ENCODE measurements around the gene TBC1D1. TPM values are rescaled to one million over a fixed set of nuclear protein-coding genes. Genes with fewer than 3 reads are reported as not detected.

TBC1D1 gene
- total and polyA plus RNA-seq, 5 donors from 2014 or later = 12.3 to 48.2 (median 19.4) TPM

DNA sequence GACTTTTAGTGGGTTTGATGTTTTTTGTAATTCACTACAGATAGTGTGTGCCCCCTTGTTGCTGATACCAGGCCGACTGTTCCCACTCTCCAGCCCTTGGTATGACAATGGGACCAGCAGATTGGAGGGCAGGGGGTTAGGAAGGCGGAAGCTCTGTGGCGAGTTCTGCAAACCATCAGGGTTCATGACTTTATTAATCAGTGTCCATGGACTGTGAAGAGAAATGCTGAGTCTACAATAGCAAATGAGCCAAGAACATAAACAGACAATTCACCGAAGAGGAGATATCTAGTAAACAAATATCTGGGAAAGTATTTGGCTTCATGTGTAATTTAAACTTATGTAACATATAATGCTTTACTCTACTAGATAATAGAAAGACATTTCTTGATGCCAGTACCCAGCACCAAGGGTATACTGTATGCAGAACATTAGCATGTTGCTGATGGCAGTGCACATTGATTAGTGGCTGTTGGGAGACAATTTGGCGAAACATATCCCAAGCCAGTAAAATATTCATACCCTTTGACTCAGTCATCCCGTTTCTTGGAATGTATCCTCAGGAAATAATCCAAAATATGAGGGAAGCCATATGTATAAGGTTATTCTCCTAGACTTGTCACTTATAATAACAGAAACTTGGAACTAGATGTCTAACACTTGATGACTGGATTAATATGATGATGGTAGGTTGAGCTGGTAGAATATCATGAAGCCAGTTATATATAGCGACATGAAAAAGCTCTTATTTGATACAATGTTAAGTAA is 238.8 kb downstream of the TBC1D1 start:
- Histone ChIP-seq H3K4me1 (ENCODE audit: control insufficient read depth, insufficient read depth, low read length, poor library complexity, severe bottlenecking) (peaks cover 58% of the 10 kb centered on the region), H3K9me3 (ENCODE audit: control insufficient read depth in 2 of 2, low read length in 2 of 2) (no peaks in the 10 kb centered on the region), H3K4me3 (ENCODE audit: low read depth, low read length) (peak overlapping the region; percentile 37), H3K36me3 (ENCODE audit: control insufficient read depth, insufficient read depth, low read length) (peaks cover 12% of the 10 kb centered on the region), H3K27me3 (ENCODE audit: control insufficient read depth, insufficient read depth, low read length) (no peaks in the 10 kb centered on the region), H3K27ac (ENCODE audit: insufficient read depth, low read length, poor library complexity, severe bottlenecking) (peak overlapping the region; percentile 76)
- no peaks in the 10 kb centered on the region for H3K27me3 Mint-ChIP-seq
- H3K36me3 Mint-ChIP-seq = peaks cover 28% of the 10 kb centered on the region
- peaks cover 34 to 65% (median 56%) of the 10 kb centered on the region in 4 donors for H3K4me1 Mint-ChIP-seq
- no peak for DNase-seq
- no peak for ATAC-seq (ENCODE audit: low read depth in 2 of 2)
- peak overlapping the region in 3 of 4 donors; percentile 46 to 71 (median 71) for H3K4me3 Mint-ChIP-seq
- H3K9me3 Mint-ChIP-seq = peaks cover 0 to 2% (median 0%) of the 10 kb centered on the region in 7 donors
- peak overlapping the region; percentile 98 for H3K27ac Mint-ChIP-seq

DNA sequence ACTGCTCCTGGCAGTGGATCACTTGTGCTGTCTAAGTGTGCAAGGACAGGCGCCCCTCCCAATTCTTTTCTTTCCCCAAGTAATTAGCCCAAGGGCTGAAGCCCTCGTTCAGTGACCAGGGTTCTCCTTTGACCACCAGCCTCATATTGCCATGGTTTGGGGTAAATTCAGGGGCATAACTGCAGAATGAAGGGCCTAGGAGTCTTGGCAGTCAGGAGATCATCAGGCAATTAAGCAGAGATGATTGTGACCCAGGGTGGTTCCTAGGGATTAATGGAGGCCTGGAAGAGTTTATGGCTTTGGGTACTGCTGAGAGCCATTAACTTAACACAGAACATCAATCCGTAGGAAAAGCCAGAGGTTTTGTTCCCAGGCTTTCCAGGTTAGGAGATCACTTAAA is 240.0 kb downstream of the TBC1D1 start:
- Histone ChIP-seq H3K36me3 (ENCODE audit: control insufficient read depth, insufficient read depth, low read length) (peaks cover 20% of the 10 kb centered on the region), H3K9me3 (ENCODE audit: control insufficient read depth in 2 of 2, low read length in 2 of 2) (no peaks in the 10 kb centered on the region), H3K27me3 (ENCODE audit: control insufficient read depth, insufficient read depth, low read length) (no peaks in the 10 kb centered on the region), H3K4me3 (ENCODE audit: low read depth, low read length) (peak overlapping the region; percentile 69), H3K4me1 (ENCODE audit: control insufficient read depth, insufficient read depth, low read length, poor library complexity, severe bottlenecking) (peaks cover 58% of the 10 kb centered on the region), H3K27ac (ENCODE audit: insufficient read depth, low read length, poor library complexity, severe bottlenecking) (peak overlapping the region; percentile 85)
- ATAC-seq (ENCODE audit: low read depth in 2 of 2) = no peak
- Mint-ChIP-seq H3K27me3 (no peaks in the 10 kb centered on the region), H3K36me3 (peaks cover 27% of the 10 kb centered on the region), H3K4me1 (peaks cover 29 to 71% (median 57%) of the 10 kb centered on the region in 4 donors), H3K27ac (peak overlapping the region; percentile 96 to 98 (median 98)), H3K9me3 (no peaks in the 10 kb centered on the region), H3K4me3 (peak overlapping the region; percentile 70 to 91 (median 78))
- no peak for DNase-seq

DNA sequence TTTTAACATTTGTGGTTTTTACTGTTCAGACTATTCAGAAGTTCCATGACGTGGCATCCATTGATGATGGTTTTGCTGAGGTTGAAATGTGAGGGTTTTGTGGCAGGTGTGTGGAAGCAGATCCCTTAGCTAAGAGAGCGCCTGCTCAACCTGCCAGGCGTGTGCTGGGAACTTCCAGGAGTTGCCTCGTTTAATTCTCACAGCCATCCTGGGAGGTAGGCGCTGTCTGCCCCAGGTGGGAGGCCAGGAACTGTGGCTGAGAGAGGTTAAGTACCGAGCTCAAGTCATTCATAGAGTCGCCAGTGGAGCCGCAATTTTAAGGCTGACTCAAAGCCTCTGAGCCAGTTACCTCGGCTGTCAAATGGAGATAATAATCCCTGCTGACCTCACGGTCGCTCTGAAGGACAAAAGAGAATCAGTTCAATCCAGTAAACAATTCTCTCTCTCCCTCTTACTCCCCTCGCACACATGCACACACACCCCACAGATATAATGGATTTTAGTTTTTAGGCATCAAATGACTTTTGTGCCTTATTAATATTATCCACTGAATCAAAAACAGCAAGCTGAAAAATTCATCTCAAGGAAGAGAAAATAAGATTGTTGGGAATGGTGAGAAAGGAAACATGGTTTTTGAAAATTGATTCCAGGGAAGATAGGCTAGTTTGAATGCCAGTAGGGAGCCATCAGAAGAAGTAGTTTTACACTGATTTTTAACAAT is 240.6 kb downstream of the TBC1D1 start:
- Mint-ChIP-seq H3K36me3 (peaks cover 31% of the 10 kb centered on the region), H3K27me3 (no peaks in the 10 kb centered on the region), H3K4me3 (peak overlapping the region; percentile 70 to 91 (median 78)), H3K4me1 (peaks cover 35 to 73% (median 57%) of the 10 kb centered on the region in 4 donors), H3K9me3 (no peaks in the 10 kb centered on the region), H3K27ac (peak overlapping the region; percentile 96 to 98 (median 98))
- Histone ChIP-seq H3K4me3 (ENCODE audit: low read depth, low read length) (peak overlapping the region; percentile 69), H3K9me3 (ENCODE audit: control insufficient read depth in 2 of 2, low read length in 2 of 2) (no peaks in the 10 kb centered on the region), H3K4me1 (ENCODE audit: control insufficient read depth, insufficient read depth, low read length, poor library complexity, severe bottlenecking) (peaks cover 58% of the 10 kb centered on the region), H3K27ac (ENCODE audit: insufficient read depth, low read length, poor library complexity, severe bottlenecking) (peak overlapping the region; percentile 85), H3K36me3 (ENCODE audit: control insufficient read depth, insufficient read depth, low read length) (peaks cover 18% of the 10 kb centered on the region), H3K27me3 (ENCODE audit: control insufficient read depth, insufficient read depth, low read length) (no peaks in the 10 kb centered on the region)
- DNase-seq (peak; percentile 63 to 89 (median 82)), ATAC-seq (ENCODE audit: low read depth in 2 of 2) (peak; percentile 33 to 45)

DNA sequence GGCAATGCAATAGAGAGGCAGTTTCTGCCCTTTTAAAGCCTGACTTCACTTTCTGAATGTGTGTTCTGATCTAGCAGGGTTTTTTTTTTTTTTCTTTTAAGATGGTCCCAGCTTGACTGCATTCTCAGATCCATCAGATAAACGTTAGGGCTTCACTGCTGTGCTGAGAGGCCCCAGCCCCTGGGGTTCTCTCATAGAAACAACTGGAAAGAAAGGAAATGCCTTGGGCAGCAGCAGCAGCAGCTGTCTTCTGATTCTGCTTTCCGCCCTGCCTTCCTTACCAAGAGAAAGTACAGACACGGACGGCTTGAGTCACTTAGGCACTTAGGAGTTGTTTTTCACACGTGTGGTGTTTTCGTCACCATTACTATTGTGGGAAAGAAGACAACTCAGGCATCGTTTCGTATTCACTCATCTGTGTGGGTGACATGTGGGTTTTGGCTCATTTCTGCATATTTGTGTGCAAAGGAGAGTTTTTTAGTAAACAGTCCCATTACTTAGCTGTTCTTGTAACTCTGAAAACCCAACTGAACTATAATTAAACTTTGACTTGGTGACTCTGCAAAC is 241.3 kb downstream of the TBC1D1 start:
- H3K27me3 Mint-ChIP-seq = no peaks in the 10 kb centered on the region
- peak overlapping the region; percentile 70 to 91 (median 78) for H3K4me3 Mint-ChIP-seq
- Histone ChIP-seq H3K36me3 (ENCODE audit: control insufficient read depth, insufficient read depth, low read length) (peaks cover 22% of the 10 kb centered on the region), H3K27me3 (ENCODE audit: control insufficient read depth, insufficient read depth, low read length) (no peaks in the 10 kb centered on the region), H3K4me3 (ENCODE audit: low read depth, low read length) (peak overlapping the region; percentile 69), H3K27ac (ENCODE audit: insufficient read depth, low read length, poor library complexity, severe bottlenecking) (peak overlapping the region; percentile 85), H3K9me3 (ENCODE audit: control insufficient read depth in 2 of 2, low read length in 2 of 2) (no peaks in the 10 kb centered on the region), H3K4me1 (ENCODE audit: control insufficient read depth, insufficient read depth, low read length, poor library complexity, severe bottlenecking) (peaks cover 58% of the 10 kb centered on the region)
- peaks cover 35 to 73% (median 55%) of the 10 kb centered on the region in 4 donors for H3K4me1 Mint-ChIP-seq
- H3K9me3 Mint-ChIP-seq = no peaks in the 10 kb centered on the region
- ATAC-seq (ENCODE audit: low read depth in 2 of 2) = peak; percentile 80 to 82
- peak overlapping the region; percentile 96 to 98 (median 98) for H3K27ac Mint-ChIP-seq
- H3K36me3 Mint-ChIP-seq = peaks cover 37% of the 10 kb centered on the region
- peak; percentile 52 to 96 (median 78) for DNase-seq

DNA sequence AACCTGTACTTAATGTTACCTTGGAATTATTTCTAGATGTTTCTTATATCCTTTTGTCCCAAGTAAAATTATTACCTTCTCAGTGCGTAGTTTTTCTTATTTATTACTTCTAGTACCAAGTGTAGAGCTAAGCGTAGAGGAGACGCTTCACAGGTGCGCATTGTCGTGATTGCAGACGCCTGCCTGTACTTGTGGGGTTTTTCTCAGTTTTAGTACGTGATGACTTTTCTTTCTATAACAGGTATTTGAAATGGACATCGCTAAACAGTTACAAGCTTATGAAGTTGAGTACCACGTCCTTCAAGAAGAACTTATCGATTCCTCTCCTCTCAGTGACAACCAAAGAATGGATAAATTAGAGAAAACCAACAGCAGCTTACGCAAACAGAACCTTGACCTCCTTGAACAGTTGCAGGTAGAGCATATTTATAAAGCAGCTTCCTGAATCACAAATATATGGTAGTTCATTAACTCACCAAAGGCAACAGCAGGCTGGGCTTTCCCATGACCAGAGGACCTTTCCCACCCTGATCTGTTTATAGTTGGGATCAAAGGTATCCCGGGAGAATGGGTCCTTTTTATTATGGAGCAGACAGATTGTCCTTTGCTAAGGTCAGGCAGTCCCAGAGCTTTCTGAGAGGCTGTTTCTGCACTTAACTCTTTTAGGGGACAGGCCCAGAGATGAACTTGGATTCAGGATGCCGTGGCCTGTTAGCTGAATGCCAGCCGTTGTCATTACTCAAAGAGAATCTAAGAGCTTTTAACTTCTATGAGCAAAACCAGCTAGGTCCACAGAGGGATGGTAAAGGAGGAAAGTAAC is 242.2 kb downstream of the TBC1D1 start:
- peak overlapping the region; percentile 85 for H3K27ac ChIP-seq (ENCODE audit: insufficient read depth, low read length, poor library complexity, severe bottlenecking)
- ATAC-seq (ENCODE audit: low read depth in 2 of 2) (no peak), DNase-seq (no peak)
- Mint-ChIP-seq H3K4me3 (peak overlapping the region; percentile 8 to 46 (median 30)), H3K36me3 (peaks cover 42% of the 10 kb centered on the region), H3K27me3 (no peaks in the 10 kb centered on the region), H3K9me3 (no peaks in the 10 kb centered on the region), H3K4me1 (peaks cover 35 to 66% (median 55%) of the 10 kb centered on the region in 4 donors), H3K27ac (peak overlapping the region; percentile 96 to 98 (median 98))
- peaks cover 29% of the 10 kb centered on the region for H3K36me3 ChIP-seq (ENCODE audit: control insufficient read depth, insufficient read depth, low read length)
- H3K9me3 ChIP-seq (ENCODE audit: control insufficient read depth in 2 of 2, low read length in 2 of 2) = no peaks in the 10 kb centered on the region
- peaks cover 53% of the 10 kb centered on the region for H3K4me1 ChIP-seq (ENCODE audit: control insufficient read depth, insufficient read depth, low read length, poor library complexity, severe bottlenecking)
- H3K4me3 ChIP-seq (ENCODE audit: low read depth, low read length) = peak overlapping the region; percentile 69
- H3K27me3 ChIP-seq (ENCODE audit: control insufficient read depth, insufficient read depth, low read length) = no peaks in the 10 kb centered on the region

DNA sequence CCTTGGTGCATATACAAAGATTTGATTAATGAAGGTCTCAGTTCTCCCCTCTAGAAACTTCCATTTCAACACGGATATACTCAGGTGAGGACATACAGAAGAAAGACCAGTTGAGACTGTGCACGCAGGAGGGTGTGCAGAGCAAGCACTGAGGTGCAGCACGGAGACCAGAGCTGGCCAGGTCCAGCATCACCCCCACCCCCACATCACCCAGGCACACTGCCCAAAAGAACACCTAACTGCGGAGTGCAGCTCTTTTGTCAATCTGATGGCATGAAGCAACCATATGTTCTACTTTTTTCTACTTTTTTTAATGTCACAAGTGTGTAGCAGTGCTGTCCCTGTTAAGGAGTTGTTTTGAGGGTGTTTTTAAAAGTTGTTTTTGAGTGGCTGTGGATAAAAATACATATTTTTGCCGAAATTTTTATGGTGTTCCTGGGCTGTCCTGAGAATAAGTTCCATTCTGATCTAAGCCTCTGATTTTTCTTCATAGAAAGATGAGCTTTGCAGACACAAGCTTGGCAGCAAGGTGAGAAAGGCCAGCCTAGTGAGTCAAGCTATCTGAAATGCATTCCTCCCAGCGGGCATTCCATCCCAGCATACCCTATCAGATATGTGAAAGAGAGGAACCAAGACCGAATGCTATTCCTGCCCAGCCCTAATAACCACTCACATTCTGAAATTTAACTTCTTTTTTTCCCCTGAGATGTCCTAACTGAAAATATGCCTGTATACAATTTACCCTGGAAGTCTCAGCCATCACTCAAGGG is 243.0 kb downstream of the TBC1D1 start:
- no peaks in the 10 kb centered on the region for H3K27me3 ChIP-seq (ENCODE audit: control insufficient read depth, insufficient read depth, low read length)
- Mint-ChIP-seq H3K27me3 (no peaks in the 10 kb centered on the region), H3K36me3 (peaks cover 50% of the 10 kb centered on the region), H3K4me1 (peaks cover 29 to 62% (median 51%) of the 10 kb centered on the region in 4 donors), H3K4me3 (no peak overlapping the region), H3K9me3 (no peaks in the 10 kb centered on the region), H3K27ac (peak overlapping the region; percentile 11 to 98 (median 98))
- no peaks in the 10 kb centered on the region for H3K9me3 ChIP-seq (ENCODE audit: control insufficient read depth in 2 of 2, low read length in 2 of 2)
- H3K36me3 ChIP-seq (ENCODE audit: control insufficient read depth, insufficient read depth, low read length) = peaks cover 29% of the 10 kb centered on the region
- H3K4me1 ChIP-seq (ENCODE audit: control insufficient read depth, insufficient read depth, low read length, poor library complexity, severe bottlenecking) = peaks cover 45% of the 10 kb centered on the region
- no peak for ATAC-seq (ENCODE audit: low read depth in 2 of 2)
- no peak for DNase-seq
- no peak overlapping the region for H3K27ac ChIP-seq (ENCODE audit: insufficient read depth, low read length, poor library complexity, severe bottlenecking)
- no peak overlapping the region for H3K4me3 ChIP-seq (ENCODE audit: low read depth, low read length)
